PFSK-1 (cell line): ENCODE measurements around the gene USP2.

ENCODE experiments used
- FOXP2 ChIP-seq: optimal IDR thresholded peaks from 2 replicates; pipeline ENCODE3; 2011; ENCODE audit warnings: borderline replicate concordance, control low read depth, inconsistent platforms; ENCODE audit not compliant: insufficient read depth; ENCODE audit errors: extremely low read length, extremely low read depth
- POLR2AphosphoS5 ChIP-seq: IDR thresholded peaks from 2 replicates; pipeline ENCODE4 v1.6.1; 2012; ENCODE audit warnings: low read depth, mild to moderate bottlenecking, control low read depth, low read length, moderate library complexity
- REST ChIP-seq, 2 experiments: IDR thresholded peaks; 2 replicates each; pipeline versions ENCODE4 v1.6.1 to v1.8.0; 2011 to 2012; ENCODE audit warnings: low read depth in 2 of 2, low read length in 2 of 2, control low read depth in 1 of 2, inconsistent platforms in 1 of 2, mild to moderate bottlenecking in 1 of 2, moderate library complexity in 1 of 2; ENCODE audit not compliant: insufficient read depth in 1 of 2
- SIN3A ChIP-seq: IDR thresholded peaks from 2 replicates; pipeline ENCODE4 v1.6.1; 2012; ENCODE audit warnings: mild to moderate bottlenecking, low read length, moderate library complexity, borderline replicate concordance; ENCODE audit not compliant: insufficient read depth
- TAF1 ChIP-seq: IDR thresholded peaks from 2 replicates; pipeline ENCODE4 v1.6.1; 2012; ENCODE audit warnings: low read length, control low read depth, borderline replicate concordance; ENCODE audit not compliant: insufficient read depth

USP2 gene

DNA sequence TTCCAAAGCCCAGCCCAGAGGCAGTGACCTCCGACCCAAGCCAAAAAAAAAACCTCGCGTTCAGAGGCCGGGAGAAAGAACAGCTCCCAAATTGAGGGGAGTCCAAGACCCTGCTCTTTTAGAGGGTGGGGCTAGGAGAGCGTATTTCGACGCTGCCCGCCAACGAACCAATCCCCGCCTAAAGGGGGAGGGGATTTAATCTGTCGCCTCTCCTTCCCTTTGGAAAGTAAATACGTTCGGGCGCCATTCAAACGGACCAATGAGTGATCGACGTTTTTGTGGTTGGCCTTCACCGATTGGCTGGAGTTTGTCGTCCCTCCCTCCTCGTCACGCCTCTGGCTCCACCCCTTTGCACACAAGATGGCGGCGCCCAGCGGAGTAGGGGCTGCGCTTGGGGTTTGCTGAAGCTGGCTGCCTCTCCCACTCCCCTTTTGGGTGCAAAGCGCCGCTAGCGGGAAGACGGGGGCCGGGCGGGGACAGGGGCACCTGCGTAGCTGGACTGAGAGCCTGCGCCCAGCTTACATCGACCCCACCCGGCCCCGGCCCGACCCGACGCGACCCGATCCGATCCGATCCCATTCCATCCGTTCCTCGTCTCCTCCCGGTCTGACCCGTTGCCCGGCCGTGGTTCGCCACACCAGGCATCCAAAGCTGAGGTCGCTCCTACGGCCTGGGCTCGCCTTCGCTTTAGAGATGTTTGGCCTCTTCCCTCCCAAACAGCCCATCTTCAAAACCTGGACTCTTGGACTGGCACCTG is 47.1 kb downstream of the USP2 start, which contains the start of gene RNF26:
TSS of gene RNF26 (plus strand) at position 354 of the 757 bp plus-strand sequence. CDS start 596 bp downstream, outside the sequence.
- peak; percentile 83 for TF ChIP-seq POLR2AphosphoS5
- TF ChIP-seq TAF1: peak; percentile 92
- TF ChIP-seq FOXP2: peak; percentile 8
- no peak for TF ChIP-seq SIN3A
- 0 out of 4 replicates have a peak, but pooled peaks of 1 of the 2 experiments have one; percentile 28 for TF ChIP-seq REST (IDR thresholded peaks at IDR 0.05; ENCODE audit: insufficient read depth in 1 of 2, low read depth in 2 of 2, low read length in 2 of 2)

DNA sequence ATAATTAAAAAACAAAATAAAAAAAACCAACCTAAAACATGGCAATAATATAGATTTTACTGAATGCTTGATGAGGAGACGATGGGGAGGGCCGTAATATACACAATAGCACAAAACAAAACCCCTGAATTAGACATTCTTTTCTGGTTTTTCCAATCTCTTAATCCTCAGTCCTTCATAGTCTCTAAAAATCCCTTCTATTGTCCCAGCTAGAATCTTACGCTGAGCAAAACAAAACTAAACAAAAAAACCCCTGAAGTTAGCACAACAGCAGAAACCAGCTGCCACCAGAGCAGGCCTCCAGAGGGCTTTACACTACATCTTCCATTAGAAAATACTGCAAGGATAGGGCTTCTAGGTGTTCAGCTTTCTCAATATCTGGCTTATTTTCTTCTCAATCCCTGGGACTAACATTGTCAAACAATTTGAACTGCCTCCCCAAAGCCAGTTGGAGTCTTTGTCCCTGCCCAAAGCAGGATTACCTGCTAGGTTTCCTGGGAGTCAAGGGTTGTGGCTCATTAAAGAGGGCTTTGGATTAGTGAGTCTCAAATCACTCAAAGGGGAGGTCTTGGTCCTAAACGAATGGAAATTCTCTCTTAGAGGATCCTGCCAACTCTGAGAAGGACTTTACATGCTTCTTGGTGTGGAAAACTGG is 49.3 kb downstream of the USP2 start:
- TF ChIP-seq FOXP2: no peak

DNA sequence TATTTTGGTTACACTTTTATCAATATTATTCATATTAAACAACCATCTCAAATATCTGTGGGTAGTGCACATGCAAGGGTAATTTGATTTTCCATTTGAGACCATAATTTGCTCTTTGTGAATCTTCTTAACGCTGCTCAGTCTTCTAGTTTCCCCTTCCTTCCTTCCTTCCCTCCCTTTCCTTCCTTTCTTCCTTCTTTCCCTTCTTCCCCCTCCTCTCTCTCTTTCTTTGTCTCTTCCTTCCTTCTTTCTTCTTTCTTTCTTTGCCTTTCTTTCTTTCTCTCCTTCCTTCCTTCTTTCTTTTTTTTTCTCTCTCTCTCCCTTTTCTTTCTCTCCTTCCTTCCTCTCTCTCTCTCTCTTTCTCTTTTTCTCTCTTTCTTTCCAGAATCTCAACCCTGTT is 51.3 kb downstream of the USP2 start:
- no peak for TF ChIP-seq TAF1
- no peak for TF ChIP-seq FOXP2
- TF ChIP-seq POLR2AphosphoS5: no peak
- TF ChIP-seq SIN3A: no peak
- TF ChIP-seq REST (IDR thresholded peaks at IDR 0.05; ENCODE audit: insufficient read depth in 1 of 2, low read depth in 2 of 2, low read length in 2 of 2): no peak

GRCh38 chr11:119329320-119329719 is 52.2 kb downstream of the USP2 start:
- TF ChIP-seq POLR2AphosphoS5 (no peak), SIN3A (no peak), FOXP2 (no peak), TAF1 (no peak), REST (IDR thresholded peaks at IDR 0.05; ENCODE audit: insufficient read depth in 1 of 2, low read depth in 2 of 2, low read length in 2 of 2) (no peak)

- TF ChIP-seq TAF1: no peak
- TF ChIP-seq SIN3A: no peak
- TF ChIP-seq REST (IDR thresholded peaks at IDR 0.05; ENCODE audit: insufficient read depth in 1 of 2, low read depth in 2 of 2, low read length in 2 of 2): no peak
- TF ChIP-seq POLR2AphosphoS5: no peak
- TF ChIP-seq FOXP2: no peak
Measured at GRCh38 chr11:119324189-119324588, 57.3 kb downstream of the USP2 start.
